GM21619 (cell line): Measurements from ENCODE around the gene UBC.
"Not testable (repeated sequence)": the region's sequence is repeated elsewhere in the genome, so short reads cannot be mapped to it uniquely, and the experiment has no call there.

Source experiments
- ATAC-seq: cut with Tn5 transposase; IDR thresholded peaks from one replicate; pipeline ENCODE4 v1.9.1; 2021; ENCODE audit not compliant: unreplicated experiment

Gene UBC

DNA sequence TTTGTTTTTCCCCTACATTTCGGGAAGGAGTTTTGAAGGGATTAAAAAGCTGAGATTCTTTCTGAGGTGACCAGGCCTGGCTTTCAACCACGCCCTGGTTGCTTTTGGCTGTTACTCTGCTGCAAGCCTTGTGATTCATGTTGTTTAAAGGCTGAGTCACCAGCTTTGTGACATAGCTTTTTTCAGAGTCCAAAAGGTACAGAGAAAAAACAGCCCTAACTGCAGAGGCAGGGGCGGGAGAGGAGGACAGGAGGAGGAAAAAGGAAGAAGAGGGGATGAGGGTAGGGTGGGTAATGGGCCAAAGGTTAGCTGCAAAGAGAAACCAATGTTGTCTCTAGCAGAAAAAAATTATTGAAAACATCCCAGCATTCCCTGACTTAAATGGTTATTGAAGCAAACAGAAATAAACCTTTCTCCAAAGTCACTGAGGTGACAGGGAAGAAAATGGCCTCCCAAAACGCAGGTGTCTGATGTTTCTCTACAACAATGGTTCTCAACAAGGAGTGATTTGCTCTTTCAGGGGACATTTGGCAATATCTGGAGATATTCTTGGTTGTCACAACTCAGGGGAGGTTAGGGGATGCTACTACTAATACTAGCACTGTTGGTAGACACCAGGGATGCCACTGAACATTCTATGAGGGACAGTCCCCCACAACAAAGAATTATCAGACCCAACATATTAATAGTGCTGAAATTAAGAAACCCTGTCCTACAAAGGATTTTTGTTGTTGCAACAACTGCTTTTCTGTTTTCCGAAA is 2.1 kb upstream of the UBC start:
- no peak for ATAC-seq

DNA sequence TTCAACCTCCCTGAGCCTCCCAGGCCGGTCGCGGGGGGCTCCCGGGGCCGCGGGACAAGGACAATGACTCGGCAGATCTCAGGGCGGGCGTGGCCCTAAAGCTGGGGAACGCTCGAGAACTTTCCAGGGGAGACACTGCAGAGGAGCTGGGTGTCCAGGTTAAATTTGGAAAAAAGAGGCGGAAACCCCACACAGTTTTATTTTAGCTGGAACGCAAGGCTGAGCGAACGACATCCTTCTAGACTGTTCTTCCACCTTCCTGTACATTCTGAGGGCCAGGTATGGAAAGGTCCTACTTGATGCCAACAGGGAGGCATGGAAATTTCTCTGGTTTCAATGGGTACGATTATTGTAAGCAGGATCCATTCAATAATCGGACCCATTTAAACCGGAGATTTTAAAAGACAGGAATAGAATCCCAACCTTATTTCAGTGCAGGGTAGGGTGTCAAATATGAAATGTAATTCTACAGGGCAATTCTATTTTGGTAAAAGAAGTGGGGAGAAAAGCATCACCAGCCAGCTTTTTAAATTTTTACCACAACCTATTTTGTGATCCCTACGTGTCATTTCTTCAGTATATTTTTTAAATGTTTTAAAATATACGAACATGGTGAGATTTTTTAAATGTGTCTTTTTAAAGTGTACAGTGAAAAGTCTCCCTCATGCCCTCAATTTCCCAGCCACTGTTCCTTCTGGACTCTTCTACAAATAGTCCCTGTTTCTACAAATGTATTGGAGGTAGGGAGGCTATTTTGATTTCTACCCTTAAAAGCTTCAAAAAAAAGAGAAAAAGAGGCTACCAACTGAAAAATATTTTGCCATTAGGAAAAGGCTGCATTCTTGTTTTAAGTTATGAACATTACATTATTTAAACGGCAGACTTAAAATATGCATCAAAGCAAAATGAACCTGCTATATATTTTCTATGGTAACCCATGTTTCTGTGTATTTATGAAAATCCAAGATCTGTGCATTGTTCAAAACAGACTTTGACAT is 1.1 kb upstream of the UBC start:
- peak; percentile 2 for ATAC-seq

DNA sequence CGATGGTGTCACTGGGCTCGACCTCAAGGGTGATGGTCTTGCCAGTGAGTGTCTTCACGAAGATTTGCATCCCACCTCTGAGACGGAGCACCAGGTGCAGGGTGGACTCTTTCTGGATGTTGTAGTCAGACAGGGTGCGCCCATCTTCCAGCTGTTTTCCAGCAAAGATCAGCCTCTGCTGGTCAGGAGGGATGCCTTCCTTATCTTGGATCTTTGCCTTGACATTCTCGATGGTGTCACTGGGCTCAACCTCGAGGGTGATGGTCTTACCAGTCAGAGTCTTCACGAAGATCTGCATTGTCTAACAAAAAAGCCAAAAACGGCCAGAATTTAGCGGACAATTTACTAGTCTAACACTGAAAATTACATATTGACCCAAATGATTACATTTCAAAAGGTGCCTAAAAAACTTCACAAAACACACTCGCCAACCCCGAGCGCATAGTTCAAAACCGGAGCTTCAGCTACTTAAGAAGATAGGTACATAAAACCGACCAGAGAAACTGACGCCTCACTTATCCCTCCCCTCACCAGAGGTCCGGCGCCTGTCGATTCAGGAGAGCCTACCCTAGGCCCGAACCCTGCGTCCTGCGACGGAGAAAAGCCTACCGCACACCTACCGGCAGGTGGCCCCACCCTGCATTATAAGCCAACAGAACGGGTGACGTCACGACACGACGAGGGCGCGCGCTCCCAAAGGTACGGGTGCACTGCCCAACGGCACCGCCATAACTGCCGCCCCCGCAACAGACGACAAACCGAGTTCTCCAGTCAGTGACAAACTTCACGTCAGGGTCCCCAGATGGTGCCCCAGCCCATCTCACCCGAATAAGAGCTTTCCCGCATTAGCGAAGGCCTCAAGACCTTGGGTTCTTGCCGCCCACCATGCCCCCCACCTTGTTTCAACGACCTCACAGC is 717 bp downstream of the UBC start:
- ATAC-seq: peak; percentile 21

DNA sequence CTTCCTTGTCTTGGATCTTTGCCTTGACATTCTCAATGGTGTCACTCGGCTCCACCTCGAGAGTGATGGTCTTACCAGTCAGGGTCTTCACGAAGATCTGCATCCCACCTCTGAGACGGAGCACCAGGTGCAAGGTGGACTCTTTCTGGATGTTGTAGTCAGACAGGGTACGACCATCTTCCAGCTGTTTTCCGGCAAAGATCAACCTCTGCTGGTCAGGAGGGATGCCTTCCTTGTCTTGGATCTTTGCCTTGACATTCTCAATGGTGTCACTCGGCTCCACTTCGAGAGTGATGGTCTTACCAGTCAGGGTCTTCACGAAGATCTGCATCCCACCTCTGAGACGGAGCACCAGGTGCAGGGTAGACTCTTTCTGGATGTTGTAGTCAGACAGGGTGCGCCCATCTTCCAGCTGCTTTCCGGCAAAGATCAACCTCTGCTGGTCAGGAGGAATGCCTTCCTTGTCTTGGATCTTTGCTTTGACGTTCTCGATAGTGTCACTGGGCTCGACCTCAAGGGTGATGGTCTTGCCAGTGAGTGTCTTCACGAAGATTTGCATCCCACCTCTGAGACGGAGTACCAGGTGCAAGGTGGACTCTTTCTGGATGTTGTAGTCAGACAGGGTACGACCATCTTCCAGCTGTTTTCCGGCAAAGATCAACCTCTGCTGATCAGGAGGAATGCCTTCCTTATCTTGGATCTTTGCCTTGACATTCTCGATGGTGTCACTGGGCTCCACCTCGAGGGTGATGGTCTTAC is 1.7 kb downstream of the UBC start:
- ATAC-seq: not testable (repeated sequence)

DNA sequence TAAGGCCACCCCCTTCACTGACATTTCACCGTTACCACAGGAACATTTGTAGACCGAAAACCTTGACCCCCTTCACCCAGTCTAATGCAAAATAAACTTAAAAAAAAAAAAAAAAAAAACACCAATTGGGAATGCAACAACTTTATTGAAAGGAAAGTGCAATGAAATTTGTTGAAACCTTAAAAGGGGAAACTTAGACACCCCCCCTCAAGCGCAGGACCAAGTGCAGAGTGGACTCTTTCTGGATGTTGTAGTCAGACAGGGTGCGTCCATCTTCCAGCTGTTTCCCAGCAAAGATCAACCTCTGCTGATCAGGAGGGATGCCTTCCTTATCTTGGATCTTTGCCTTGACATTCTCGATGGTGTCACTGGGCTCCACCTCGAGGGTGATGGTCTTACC is 2.9 kb downstream of the UBC start:
- ATAC-seq: not testable (repeated sequence)

DNA sequence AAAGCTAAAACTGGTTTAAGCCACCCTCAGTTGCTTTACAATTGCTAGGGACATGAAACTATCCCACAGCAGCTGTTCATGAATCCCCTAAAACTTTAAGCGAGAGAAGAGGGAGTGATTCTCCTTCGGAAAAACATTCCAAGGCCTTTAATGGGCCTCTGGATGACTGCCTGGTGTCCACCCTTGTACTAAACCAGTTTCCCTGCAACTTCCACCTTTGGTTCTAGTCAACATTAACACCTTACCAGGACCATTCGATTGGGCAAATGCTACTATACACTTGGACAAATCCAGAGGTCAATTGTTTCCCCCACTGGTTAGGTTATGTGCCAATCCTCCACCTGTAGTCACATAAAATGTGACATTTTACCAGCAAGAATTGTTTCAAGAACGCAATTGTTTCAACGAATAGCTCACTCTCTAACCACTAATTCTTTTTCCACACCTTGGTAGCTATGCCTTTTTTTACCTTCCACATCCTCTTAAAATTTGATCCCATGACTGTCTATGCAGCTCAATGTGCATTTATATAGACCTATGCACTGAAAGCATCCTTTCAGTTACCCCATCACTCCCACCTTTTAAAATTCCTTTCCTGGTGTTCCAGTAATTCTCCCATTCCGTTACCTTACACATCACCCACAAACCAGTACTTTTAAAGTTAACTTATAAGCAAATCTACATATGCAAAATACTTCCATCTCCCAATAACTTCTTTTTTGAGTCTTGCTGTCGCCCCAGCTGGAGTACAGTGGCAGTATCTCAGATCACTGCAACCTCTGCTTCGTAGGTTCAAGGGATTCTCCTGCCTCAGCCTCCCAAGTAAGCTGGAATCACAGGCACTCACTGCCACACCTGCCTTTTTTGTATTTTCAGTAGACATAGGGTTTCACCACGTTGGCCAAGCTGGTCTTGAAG is 3.6 kb downstream of the UBC start:
- no peak for ATAC-seq

DNA sequence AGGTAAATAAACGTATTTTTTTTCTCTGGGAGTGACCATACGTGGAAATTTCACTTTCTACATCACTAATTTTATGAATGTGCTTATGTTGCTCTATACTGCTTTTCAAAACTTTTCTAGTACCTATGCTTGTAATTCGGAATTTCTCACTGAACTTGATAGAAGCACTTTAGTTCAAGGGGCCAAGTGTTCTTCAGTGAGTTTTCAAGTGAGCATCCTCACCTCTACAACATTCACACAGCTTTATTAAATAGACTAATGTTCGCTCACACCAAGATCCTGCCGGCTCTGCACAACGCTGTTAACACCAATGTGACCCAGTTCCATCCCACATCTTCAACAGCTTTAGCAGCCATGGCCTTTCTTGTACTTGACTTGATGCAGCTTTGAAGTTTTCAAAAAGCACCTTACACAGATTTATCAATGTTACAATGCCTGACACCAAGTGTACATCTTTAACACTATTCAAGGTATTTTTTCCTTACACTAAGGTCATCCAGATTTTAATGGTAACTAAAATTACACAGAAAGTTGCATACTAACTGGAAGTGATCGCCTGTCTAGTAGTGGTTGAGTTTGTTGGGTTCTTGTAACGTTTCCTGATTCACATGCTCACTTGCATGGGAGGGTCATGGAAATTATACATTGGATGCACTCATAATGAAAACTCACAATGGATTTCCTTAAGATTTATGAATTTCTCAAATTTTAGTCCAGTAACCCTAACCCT is 4.5 kb downstream of the UBC start:
- ATAC-seq: no peak

DNA sequence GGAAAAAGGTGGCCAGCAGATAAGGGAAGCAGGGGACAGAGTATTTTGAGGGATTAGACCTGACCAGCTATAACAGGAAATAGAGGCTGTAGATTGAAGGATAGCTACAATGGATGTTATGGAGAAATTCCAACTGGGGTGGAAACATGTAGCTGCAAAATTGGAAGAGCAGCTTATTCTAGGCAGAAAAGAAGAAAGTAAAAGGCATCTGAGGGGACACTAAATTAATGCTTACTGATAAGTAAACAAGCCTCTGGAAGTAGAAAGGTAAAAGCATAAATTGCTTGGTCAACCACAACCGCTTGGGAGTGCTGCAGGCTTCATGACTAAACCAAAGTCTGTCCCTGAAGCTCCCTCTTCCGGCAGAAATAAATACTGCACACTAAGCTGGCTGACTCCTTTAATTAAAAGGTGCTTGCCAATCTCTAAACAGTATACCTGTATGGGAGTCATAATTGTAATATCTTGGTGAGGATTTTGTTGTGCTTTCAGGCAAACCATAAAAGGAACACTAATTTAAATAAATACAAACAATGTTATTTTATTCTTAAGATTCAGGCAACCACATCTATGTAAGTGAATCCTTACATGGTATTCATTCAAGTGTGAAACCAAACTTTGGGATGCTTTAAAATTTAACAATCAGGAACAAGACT is 7.7 kb downstream of the UBC start:
- ATAC-seq: peak; percentile 60

DNA sequence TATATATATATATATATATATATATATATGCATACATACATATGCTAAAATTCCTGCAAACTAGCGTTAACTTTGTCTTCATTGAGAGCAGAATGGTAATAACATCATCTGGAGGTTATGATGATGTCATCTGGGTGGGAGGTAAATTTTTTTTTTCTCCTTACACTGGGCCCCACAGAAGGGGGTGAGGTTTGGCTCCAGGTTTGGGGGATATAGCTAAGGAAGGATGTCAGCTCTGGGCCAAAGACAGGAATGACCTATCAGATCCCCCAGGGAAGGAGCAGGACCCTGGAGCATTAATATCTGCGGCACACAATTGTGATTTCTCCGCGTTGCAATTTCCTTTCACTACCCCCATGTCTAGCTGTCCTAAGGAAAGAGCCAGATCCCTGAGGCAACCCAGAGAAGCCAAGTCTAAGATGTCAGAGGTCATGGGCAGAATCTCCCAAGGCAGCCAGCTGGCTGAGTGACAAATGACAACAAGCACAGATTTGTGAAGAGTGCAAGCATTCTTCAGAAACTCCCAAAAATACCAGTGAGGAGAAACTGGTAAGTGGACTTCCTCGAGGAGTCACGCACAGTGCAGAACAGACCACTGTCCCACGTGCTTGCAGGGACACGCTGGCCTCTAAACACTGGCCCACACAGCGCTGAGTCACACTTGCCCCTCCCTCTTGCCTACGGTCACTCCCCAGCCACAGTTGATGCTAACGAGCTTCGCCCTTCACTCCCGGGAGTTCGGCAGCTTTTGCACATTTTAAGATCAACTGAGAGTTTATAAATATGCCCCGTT is 9.9 kb downstream of the UBC start:
- ATAC-seq: no peak

DNA sequence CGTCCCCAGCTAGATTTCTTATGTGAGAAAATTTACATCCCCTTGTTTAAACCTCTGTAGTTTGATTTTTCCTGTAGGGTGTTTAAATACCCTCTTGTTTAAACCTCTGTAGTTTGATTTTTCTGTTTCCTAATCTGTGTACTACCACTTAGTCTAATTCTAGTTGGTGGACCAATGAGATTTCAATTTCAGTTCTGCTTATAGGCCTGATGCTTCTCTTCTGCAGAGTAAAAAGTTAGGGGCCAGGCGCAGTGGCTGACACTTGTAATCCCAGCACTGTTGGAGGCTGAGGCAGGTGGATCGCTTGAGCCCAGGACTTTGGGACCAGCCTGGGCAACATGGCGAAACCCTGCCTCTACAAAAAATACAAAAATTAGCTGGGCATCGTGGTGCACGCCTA is 11.5 kb downstream of the UBC start:
- ATAC-seq: no peak

DNA sequence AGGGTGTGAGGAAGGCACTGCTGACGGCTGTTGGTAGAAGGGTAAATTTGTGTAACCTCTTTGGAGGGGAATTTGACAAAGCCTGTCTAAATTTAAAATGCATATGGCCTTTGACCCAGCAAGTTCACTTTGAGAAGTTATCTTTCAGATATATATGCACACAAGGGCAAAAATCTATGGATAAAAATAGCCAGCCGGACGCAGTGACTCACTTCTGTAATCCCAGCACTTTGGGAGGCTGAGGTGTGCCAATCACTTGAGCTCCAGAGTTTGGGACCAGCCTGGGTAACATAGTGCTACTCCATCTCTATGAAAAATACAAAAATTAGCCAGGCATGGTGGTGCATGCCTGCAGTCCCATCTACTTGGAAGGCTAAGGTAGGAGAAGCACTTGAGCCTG is 13.4 kb downstream of the UBC start:
- ATAC-seq: no peak

DNA sequence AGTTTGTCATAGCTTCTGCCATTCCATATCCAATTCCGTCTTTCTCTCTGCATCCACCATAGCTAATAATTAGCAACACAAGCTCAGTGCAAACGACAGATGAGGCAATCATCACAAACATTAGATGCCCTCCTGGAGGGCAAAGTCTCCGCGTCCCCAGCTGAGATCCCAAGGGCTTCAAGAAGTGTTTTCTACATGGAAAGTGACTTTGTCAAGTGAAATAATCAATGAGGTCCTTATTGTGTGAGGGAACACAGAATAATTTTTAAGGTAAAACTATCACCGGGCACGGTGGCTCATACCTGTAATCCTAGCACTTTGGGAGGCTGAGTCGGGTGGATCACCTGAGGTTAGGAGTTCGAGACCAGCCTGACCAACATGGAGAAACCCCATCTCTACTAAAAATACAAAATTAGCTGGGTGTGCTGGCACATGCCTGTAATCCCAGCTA is 14.1 kb downstream of the UBC start:
- ATAC-seq: not testable (repeated sequence)

DNA sequence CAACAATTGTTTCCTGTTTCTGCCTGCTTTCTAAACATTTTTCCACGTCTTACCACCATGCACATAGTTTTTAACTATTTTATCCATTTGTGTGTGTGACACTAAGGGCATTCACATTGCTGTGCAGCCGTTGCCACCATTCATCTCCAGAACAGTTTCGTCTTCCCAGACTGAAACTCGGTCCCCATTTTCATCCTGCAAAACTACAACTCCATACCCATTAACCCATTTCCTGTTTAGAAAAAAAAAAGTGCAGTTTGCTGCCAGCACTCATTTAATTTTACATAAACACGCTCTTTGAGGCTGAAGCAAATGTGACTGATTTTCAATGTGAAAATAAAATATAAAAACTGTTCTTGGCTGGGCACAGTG is 15.5 kb downstream of the UBC start:
- ATAC-seq: no peak

DNA sequence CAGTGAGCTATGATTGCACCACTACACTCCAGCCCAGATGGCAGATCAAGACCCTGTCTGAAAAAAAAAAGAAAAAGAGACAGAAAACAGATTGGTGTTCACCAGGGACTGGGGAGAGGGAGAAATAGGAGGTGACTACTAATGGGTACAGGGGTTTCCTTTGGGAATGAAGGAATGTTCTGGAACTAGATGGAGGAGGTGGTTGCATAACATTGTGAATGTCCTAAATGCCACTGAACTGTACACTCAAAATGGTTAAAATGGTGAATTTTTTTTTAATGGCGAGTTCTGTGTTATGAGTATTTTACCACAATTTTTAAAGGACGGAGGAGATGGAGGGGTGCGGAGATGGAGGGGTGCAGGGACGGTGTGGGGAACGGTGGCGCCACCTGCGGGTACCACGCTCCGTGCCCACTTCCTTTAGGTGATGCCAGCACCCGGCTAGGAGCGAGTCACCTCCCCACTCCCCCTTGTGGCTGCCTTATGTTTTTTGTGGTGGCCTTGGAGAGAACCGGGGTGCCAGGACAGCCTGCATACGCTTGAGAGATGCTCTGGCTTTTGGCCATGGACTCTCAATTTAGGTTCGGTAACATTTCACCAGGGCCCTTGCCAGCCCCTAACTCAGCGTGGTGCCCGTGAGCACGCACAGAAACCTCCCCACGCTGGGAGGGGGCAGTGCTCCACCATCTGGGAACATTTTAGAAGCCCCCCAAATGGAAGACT is 16.1 kb downstream of the UBC start:
- ATAC-seq: no peak

DNA sequence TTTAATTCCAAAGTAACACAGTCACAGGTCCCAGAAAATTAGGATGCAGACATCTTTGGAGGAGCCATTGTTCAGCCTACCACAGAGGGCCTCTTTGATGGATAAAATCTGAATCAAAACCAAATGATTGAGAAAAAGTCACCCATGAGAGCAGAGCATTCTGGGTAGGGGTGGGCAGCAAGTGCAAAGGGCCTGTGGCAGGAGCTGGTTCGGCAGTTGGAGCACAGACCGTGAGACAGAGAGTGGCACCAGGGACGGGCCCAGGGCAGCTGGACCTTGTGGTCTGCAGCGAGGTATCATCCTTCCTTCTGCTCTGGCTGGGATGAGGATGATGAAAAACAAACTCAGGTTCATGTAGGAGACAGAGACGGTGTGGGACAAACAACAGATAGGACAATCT is 18.0 kb downstream of the UBC start:
- ATAC-seq: no peak

DNA sequence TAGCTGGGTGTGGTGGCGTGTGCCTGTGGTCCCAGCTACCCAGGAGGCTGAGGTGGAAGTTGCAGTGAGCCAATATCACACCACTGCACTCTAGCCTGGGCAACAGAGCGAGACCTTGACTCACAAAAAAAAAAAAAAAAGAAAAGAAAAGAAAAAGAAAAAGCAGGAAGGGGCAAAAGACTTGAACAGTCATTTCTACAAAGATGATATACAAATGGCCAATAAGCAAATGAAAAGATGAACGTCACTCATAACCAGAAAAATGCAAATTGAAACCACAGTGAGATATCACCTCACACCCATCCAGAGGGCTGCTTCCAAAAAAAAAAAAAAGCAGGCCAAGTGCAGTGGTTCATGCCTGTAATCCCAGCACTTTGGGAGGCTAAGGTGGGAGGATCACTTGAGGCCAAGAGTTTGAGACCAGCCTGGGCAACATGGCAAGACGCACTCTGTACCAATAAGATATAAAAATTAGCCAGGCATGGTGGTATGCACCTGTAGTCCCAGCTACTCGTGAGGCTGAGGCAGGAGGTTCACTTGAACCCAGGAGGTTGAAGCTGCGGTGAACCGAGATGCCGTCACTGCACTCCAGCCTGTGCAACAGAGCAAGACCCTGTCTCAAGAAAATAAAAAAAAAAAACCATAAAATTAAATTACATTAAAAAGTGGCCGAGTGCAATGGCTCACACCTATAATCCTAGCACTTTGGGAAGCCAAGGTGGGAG is 20.5 kb downstream of the UBC start:
- peak; percentile 82 for ATAC-seq
